GM04503 (cell line): ENCODE measurements around the gene OCIAD1.
A peak's percentile ranks its signal among the peaks of the same experiment; 100 is the strongest.
"Not testable (repeated sequence)": the region's sequence is repeated elsewhere in the genome, so short reads cannot be mapped to it uniquely, and the experiment has no call there.

Experiments used
- DNase-seq: peaks from one replicate; pipeline ENCODE4 v3.0.0-alpha.2; 2012; ENCODE audit warnings: low read depth

Gene OCIAD1

DNA sequence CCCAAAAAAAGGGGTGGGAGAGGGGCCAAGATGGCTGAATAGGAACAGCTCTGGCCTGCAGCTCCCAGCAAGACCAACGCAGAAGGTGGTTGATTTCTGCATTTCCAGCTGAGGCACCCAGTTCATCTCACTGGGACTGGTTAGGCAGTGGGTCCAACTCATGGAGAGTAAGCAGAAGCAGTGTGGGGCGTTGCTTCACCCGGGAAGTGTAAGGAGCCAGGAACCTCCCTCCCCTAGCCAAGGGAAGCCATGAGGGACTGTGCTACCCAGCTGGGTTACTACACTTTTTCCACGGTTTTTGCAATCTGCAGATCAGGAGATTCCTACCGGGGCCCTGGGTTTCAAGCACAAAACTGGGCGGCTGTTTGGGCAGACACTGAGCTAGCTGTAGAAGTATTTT lies 13.9 kb upstream of the OCIAD1 start:
- no peak for DNase-seq

DNA sequence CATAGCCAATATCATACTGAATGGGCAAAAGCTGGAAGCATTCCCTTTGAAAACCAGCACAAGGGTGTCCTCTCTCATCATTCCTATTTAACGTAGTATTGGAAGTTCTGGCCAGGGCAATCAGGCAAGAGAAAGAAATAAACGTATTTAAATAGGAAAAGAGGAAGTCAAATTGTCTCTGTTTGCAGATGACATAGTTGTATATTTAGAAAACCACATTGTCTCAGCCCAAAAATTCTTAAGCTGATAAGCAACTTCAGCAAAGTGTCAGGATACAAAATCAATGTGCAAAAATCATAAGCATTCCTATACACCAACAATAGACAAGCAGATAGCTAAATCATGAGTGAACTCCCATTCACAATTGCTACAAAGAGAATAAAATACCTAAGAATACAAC lies 9.5 kb upstream of the OCIAD1 start:
- not testable (repeated sequence) for DNase-seq

DNA sequence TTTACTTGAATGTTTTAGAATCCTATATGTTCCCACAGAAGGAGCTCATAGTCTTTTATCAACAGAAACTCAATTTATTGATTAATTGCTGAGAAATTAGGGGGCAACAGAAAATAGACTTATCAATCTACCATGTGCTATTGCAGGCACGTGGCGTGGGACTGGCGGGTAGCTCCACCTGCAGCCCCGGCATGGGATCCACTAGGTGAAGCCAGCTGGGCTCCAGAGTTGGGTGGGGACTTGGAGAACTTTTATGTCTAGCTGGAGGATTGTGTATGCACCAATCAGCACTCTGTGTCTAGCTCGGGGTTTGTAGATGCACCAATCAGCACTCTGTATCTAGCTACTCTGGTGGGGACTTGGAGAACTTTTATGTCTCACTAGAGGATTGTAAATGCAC lies 3.3 kb upstream of the OCIAD1 start:
- DNase-seq = no peak

DNA sequence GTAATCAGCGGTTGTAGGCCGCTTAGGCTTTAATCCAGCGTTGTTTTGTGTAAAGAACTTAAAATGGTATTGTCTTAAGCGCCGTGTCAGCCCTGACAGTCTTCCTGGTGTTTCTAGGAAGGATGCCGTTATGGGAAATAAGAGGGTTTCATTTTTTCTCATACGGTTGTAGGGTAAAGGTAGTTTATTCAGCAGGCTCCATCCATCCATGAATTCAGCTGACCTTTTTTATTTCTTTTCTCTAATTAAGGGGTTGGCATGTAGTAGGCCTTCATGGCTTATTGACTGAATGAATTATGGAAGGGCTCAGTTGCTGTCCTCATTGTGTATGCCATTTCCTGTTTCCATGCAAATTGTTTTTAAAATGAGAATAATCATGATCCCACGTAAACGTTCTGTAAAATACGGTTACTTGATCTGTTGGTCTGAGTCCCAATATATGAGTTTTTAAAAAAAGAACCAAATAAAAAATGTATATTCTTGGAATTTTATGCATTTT lies 693 bp downstream of the OCIAD1 start:
- DNase-seq = peak; percentile 3

GRCh38 chr4:48832571-48832970 lies 1.7 kb downstream of the OCIAD1 start:
- no peak for DNase-seq

DNA sequence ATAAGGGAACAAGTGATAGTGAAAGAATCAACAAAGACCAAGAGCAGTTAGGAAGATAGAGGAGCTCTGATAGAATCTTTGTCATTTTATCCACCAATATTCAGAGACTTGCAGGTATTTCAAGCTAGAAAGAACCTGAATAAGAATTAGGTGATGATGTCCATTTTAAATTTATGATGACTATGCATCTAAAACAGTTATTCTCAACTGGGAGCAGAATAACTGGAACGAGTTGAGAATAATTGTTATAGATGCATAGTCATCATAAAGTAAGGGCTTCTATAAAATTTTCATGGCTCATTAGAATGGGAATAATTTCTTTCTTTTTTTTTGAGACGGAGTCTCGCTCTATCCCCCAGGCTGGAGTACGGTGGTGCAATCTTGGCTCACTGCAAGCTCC lies 5.8 kb downstream of the OCIAD1 start:
- DNase-seq = no peak

GRCh38 chr4:48841045-48841827 lies 10.3 kb downstream of the OCIAD1 start:
- no peak for DNase-seq

DNA sequence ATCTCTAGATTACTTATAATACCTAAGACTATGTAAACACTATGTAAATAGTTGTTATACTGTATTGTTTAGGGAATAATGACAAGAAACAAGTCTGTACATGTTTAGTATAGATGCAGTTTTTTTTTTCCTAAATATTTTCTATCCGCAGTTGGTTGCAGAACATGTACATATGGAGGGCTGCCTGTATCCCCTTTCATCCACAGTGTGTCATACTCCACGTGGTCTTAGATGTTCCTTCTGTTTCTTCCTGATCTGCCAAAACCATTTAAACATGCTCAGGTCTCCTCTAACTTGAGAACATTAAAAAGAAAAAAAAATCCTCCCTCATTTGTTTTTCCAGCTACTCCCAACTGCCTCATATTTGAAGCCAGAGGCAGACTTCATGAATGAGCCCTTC lies 14.0 kb downstream of the OCIAD1 start:
- no peak for DNase-seq

DNA sequence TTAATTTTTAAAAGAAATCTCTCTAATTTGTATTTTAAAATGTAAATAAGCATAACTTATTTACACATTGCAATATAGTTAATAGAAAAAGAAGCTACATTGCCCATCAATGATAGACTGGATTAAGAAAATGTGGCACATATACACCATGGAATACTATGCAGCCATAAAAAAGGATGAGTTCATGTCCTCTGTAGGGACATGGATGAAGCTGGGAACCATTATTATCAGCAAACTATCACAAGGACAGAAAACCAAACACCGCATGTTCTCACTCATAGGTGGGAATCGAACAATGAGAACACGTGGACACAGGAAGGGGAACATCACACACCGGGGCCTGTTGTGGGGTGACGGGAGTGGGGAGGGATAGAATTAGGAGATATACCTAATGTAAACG lies 17.9 kb downstream of the OCIAD1 start:
- not testable (repeated sequence) for DNase-seq

GRCh38 chr4:48851651-48852050 lies 20.8 kb downstream of the OCIAD1 start:
- DNase-seq = no peak

DNA sequence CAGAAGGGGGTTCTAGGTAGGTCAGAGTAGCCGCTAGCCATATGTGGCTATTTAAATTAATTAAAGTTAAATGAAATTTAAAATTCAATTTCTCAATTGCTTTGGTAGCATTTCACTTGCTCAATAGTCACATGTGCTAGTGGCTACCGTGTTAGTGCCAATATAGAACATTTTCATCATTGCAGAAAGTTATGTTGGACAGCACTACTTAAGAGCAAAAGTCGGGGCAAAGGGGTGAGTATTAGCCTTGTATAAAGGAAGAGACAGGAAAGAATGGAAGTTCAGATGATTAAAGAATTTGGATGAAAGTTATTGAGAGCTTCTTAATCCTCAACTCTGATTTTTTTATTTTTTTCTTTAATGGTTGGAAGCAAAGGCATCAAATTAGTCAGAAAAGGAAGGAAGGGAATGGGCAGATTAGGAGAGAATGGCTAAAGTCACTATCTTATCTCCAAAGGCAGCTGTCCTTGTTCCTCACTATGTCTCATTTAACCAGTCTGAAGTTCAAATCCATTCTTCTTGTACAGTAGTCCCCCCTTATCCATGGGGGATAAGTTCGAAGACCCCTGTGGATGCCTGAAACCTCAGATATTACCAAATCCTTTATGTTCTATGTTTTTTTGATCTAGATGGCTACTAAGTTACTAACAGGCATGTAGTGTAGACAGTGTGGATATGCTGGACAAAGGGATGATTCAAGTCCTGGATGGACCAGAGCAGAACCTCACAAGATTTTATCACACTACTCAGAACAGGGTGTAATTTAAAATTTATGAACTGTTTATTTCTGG lies 22.9 kb downstream of the OCIAD1 start:
- no peak for DNase-seq

DNA sequence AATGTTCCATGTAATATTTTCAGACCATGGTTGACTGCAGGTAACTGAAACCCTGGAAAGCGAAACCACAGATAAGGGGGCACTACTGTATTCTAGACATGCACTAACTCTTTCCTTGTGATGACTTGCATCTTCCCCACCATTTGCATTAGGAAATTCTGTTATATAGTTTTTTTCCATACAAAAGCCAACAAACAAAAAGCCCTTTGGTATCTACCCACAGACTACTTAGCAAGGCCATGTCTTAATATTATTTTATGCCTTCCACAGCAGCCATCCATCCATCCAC lies 23.5 kb downstream of the OCIAD1 start:
- DNase-seq = no peak

- DNase-seq = no peak
Measured at GRCh38 chr4:48854982-48855381, 24.1 kb downstream of the OCIAD1 start.

- no peak for DNase-seq
Measured at GRCh38 chr4:48858130-48858529, 27.2 kb downstream of the OCIAD1 start.

DNA sequence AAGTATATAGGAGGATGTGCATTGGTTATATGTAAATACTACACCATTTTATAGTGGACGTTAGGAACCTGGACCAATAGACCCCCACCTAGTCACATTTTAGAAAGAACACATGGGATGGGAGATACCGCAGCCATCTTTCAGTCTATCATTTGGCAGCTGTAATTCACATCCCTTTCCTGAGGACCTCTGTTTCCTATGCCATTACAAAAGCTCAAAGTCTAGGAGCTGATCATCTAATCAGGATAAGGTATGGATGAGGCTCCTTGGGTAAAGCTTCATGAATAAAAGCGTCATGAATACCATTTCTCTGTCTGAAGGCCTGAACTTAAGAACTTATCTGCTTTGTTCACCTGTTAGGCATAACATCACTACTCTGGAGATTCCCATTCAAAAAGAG lies 31.1 kb downstream of the OCIAD1 start:
- DNase-seq = no peak

- DNase-seq = no peak
Measured at GRCh38 chr4:48862661-48863060, 31.8 kb downstream of the OCIAD1 start.

GRCh38 chr4:48863728-48864127 lies 32.8 kb downstream of the OCIAD1 start:
- DNase-seq = no peak

- DNase-seq = not testable (repeated sequence)
Measured at GRCh38 chr4:48864696-48865095, 33.8 kb downstream of the OCIAD1 start.

- DNase-seq = no peak
Measured at GRCh38 chr4:48877827-48878535, 47.1 kb downstream of the OCIAD1 start.

DNA sequence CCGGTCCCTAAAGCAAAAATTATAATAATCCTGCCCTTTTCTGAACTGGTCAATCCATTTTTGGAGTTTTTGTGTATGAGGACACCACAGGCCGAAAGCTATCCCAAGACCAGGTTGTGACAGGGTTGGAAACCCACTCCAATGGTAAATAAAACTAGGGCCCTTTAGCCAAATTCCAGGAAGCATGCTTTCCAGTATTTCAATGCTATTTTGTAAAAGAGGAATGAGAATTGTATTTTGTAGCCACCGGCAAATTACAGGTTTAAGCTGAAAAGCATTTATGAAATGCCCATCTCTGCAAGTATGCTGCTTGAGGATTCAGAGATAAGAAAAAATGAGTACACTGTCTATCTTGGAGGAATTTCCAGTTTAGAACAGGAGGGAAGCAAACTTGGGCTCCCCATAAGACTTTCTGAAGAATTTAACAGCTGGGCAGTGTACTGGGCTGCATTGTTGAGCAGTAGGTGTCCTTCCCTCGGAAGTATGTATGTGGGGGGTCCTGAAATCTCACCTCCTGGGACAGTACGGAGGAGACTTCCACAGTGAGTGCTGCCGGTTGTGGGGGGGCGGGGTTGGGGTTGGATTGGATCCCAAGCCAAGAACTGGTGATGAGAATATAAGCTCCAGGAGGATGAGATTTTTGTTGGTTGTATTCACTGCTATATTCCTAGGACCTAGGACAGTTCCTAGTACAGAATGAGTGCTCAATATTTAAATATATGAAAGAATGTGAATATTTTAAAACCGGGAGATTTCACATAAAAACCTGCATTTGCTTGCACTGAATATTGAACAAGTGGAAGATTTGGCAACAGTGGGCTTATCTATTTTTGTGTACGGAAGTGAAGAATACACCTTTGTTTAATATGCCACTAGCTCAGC lies 48.9 kb downstream of the OCIAD1 start:
- DNase-seq = no peak

DNA sequence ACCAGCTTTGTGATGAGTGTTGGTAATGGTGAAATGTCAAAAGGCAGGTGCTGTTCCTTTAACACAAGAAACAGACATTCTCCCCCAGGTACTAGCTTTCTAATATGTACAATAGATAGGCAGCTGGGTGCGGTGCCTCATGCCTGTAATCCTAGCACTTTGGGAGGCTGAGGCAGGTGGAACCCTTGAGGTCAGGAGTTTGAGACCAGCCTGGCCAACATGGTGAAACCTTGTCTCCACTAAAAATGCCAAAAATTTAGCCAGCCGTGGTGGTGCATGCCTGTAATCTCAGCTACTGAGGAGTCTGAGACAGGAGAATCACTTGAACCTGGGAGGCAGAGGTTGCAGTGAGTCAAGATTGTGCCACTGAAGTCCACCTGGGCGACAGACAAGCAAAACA lies 50.8 kb downstream of the OCIAD1 start:
- not testable (repeated sequence) for DNase-seq

- DNase-seq = not testable (repeated sequence)
Measured at GRCh38 chr4:48889750-48890149, 58.9 kb downstream of the OCIAD1 start.
